GM20431 (cell line): ENCODE data around the gene TYSND1.
"Not testable (repeated sequence)": the region's sequence is repeated elsewhere in the genome, so short reads cannot be mapped to it uniquely, and the experiment has no call there.

Experiments
- in situ Hi-C: fragments of 300-500 bp; cut with MseI, MboI; formaldehyde crosslinking; loops from one replicate; pipeline ENCODE4 v1.15.0; 2020; ENCODE audit warnings: low sequenced_read_pairs; ENCODE audit not compliant: unreplicated experiment

Gene TYSND1

GRCh38 chr10:70146489-70147258 lies at the start of gene TYSND1:
Gene TYSND1 (minus strand): TSS chr10:70146700. CDS start chr10:70146586, 114 bp downstream.
- in situ Hi-C loops, result no loop called here

- in situ Hi-C loops, result no loop called here
Measured at GRCh38 chr10:70193391-70193844, 46.9 kb upstream of the TYSND1 start.

- in situ Hi-C loops, result no loop called here
Measured at GRCh38 chr10:70192326-70192968, 45.9 kb upstream of the TYSND1 start.

GRCh38 chr10:70191972-70192305 lies 45.4 kb upstream of the TYSND1 start:
- in situ Hi-C loops, result no loop called here

- in situ Hi-C loops, result no loop called here
Measured at GRCh38 chr10:70191161-70191971, 44.9 kb upstream of the TYSND1 start.

- in situ Hi-C loops, result no loop called here
Measured at GRCh38 chr10:70190581-70190980, 44.1 kb upstream of the TYSND1 start.

GRCh38 chr10:70190102-70190501 lies 43.6 kb upstream of the TYSND1 start:
- in situ Hi-C loops, result no loop called here

- in situ Hi-C loops, result no loop called here
Measured at GRCh38 chr10:70188768-70189167, 42.3 kb upstream of the TYSND1 start.

GRCh38 chr10:70186571-70186970 lies 40.1 kb upstream of the TYSND1 start:
- in situ Hi-C loops, result no loop called here

- in situ Hi-C loops, result no loop called here
Measured at GRCh38 chr10:70186090-70186489, 39.6 kb upstream of the TYSND1 start.

GRCh38 chr10:70183304-70183703 lies 36.8 kb upstream of the TYSND1 start:
- in situ Hi-C loops, result no loop called here

GRCh38 chr10:70179209-70179608 lies 32.7 kb upstream of the TYSND1 start:
- in situ Hi-C loops, result not testable (repeated sequence)

- in situ Hi-C loops, result no loop called here
Measured at GRCh38 chr10:70178139-70178725, 31.7 kb upstream of the TYSND1 start.

GRCh38 chr10:70176441-70176840 lies 29.9 kb upstream of the TYSND1 start:
- in situ Hi-C loops, result no loop called here

GRCh38 chr10:70175516-70175915 lies 29.0 kb upstream of the TYSND1 start:
- in situ Hi-C loops, result no loop called here

GRCh38 chr10:70174058-70174741 lies 27.7 kb upstream of the TYSND1 start:
- in situ Hi-C loops, result no loop called here

GRCh38 chr10:70169649-70170364 lies 23.3 kb upstream of the TYSND1 start:
- in situ Hi-C loops, result no loop called here

- in situ Hi-C loops, result no loop called here
Measured at GRCh38 chr10:70169011-70169410, 22.5 kb upstream of the TYSND1 start.

- in situ Hi-C loops, result no loop called here
Measured at GRCh38 chr10:70167246-70167645, 20.7 kb upstream of the TYSND1 start.
